ENCODE data around the gene DLG3.

Gene DLG3

DNA sequence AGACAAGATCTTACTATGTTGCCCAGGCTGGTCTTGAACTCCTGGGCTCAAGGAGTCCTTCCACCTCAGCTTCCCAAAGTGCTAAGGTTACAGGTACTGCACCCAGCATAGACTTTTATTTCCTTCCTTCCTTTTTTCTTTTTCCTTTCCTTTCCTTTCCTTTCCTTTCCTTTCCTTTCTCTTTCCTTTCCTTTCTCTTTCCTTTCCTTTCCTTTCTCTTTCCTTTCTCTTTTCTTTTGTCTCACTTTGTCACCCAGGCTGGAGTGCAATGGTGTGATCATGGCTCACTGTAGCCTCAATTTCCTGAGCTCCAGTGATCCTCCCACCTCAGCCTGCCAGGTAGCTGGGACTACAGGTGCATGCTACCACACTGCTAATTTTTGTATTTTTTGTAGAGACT, 19.4 kb downstream of the DLG3 start:
- no peak for DNase-seq (ENCODE audit: low read depth)
- H3K4me3 ChIP-seq (ENCODE audit: low read depth, low read length) = no peak overlapping the region

DNA sequence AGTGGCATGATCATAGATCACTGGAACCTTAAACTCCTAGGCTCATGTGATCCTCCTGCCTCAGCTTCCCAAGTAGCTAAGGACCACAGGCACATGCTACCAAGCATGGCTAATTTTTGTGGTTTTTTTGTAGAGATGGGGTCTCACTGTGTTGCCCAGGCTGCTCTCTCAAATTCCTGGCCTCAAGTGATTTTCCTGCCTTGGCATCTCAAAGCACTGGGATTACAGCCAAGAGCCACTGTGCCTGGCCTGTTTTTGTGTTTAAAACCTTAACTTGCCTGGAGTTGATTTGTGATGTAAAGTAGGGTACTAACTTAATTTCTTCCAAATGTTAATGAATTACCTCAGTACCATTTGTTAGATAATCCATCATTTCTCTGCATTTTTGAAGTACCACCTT, 22.3 kb downstream of the DLG3 start:
- H3K4me3 ChIP-seq (ENCODE audit: low read depth, low read length) = no peak overlapping the region
- DNase-seq (ENCODE audit: low read depth) = no peak

DNA sequence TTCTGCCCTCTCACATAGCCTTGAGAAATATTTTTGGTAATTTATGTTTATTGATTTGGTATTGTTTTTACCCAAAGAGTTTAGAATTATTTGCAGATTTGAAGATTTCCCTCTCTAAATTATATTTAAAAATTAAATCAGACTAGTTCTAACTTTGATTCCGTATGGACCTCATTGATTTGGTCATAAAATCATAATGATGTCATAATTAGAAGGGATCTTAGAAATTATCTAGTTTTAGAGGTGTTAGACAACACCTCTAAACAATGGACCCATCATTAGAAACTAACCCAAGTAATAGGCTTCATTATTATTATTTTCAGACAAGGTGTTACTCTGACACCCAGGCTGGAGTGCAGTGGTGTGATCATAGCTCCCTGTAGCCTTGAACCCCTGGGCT, 24.1 kb downstream of the DLG3 start:
- no peak overlapping the region for H3K4me3 ChIP-seq (ENCODE audit: low read depth, low read length)
- DNase-seq (ENCODE audit: low read depth) = no peak

DNA sequence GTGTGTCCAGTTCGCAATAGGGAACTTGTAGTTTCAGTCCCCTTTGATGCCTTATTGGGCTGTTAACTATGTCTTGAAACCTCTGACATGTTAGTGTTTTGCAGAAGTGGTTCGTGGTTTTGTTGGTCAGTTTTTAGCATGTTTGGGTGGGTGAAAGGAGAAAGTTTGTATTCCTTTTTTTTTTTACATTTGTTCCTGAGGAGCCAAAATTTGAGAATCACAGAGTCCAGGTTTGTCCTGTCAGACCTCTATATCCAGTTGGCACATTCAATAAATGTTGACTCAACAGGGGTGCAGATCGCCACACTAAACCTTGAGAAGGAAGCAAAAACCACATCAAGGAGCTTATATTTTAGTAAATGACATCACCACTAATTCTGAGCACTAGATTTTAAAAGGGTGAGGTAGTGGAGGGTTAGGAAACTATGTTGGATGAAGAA, 26.2 kb downstream of the DLG3 start:
- DNase-seq (ENCODE audit: low read depth) = no peak
- H3K4me3 ChIP-seq (ENCODE audit: low read depth, low read length) = no peak overlapping the region

DNA sequence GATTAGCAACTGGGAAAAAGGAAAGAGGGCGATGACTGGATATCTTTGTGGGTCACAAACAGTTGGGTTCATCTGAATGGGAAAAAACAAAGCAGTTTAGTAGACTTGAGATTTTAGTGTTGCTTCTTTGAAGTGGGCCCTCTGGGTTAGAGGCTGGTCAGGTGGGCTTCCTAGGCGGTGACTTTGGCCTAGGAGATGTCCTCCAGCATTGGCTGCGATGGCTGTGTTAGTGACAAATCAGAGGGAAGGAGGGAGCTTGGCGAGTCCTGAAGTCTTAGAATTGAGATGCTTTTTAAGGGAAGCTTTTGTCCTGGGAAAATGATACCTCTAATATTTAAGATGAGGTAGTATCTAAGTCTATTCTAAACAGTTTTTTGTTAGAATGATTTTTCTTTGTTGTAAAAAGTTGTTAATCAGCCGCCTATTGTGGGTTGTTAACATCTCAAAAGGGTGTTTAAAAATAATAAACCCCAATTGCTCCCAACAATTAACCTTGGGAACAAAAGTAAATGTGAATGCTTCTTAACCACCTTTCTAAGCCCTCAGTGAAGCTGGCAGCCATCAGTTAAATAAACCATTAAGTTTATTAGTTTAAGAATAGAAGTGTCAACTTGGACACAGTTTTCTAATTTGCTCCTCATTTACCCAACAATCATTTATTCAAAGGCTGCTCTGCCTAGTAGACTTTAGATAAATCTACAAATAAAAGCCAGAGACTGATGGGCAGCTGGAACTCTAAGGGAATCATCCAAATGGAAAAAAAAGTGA, 31.7 kb downstream of the DLG3 start:
- DNase-seq (ENCODE audit: low read depth) = no peak
- no peak overlapping the region for H3K4me3 ChIP-seq (ENCODE audit: low read depth, low read length)

DNA sequence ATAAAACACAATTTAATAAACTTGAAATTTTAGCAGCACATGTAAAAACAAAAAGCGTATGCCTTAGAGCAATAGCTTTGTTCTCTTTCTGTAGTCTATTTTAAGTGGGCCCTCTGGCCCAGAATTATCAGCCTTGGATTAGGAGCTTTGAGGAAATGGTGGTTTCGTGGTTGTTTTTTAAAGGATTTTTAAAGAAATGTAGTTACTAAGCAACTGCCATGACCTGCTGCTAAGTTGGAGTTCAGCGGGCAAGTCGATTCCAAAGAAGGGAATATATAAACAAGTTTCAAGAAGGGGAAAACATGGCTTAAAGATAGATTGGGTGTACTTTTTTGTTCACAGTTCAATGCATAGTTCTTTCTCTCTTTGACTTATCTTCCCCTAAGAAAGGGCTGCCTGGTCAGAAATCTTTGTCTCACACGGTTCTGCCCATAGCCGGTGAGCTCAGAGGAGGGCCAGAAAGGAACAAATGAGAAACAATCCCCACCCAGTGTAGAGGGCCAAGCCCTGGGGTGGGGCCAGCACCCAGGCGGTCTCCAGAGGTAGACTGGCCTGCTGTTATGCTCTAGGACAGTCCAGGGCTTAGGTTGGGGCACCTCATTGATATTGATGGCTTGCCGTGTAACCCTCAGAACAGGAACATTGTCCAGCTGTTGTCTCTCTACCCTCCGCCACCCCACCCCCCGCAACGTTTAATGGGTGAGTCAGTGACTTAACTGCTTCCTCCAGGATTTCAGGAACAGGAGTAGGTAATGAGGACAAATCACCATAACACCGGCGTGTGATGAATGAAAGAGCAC, 32.5 kb downstream of the DLG3 start:
- H3K4me3 ChIP-seq (ENCODE audit: low read depth, low read length) = no peak overlapping the region
- no peak for DNase-seq (ENCODE audit: low read depth)

DNA sequence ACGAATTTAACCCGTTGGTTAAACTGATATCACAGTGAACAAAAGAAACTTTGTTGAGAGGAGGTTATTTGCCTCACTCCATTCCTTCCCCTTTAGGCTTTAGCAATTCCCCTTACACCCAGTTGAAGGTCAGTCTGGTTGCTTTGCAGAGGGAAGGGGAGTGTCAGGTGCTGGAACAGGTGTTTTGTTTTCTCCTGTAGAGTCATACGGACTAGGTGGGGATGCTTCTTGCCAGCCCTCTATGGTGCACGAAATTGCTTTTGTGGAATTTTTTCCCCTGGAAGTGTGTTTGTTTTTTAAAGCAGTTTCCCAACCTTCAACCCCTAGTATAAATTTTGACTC, 33.1 kb downstream of the DLG3 start:
- H3K4me3 ChIP-seq (ENCODE audit: low read depth, low read length) = no peak overlapping the region
- DNase-seq (ENCODE audit: low read depth) = no peak

DNA sequence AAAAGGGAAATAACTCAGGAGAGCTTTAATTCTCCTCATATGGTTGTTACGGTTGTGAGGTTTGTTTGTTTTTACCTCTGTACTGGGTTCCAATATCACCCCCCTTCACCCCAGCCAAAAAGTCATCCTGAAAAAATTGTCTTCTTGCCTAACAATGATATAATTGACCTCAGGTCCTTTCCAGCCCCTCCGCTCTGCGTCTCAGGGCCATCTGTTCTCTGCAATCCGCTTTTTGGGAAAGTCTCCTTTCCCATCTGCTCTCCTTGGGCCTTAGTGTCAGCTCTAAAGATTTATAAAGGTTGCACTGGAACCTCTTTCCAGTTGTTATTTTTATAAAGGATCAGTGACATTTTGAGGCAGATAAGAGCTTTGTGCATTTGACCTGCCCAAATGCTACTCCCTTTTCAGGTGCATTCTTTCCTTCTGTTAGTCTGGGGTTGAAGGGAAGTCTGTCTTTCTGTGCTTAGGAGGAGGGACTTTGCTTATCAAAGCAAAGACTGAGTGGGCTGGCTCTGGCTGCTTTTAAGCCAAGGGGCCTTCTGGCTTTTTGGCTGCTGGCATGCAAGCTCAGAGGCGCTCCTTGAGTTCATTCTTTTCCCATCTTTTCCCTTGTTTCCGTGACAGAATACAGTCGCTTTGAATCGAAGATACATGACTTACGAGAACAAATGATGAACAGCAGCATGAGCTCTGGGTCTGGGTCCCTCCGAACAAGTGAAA, 34.1 kb downstream of the DLG3 start:
- no peak overlapping the region for H3K4me3 ChIP-seq (ENCODE audit: low read depth, low read length)
- DNase-seq (ENCODE audit: low read depth) = no peak

DNA sequence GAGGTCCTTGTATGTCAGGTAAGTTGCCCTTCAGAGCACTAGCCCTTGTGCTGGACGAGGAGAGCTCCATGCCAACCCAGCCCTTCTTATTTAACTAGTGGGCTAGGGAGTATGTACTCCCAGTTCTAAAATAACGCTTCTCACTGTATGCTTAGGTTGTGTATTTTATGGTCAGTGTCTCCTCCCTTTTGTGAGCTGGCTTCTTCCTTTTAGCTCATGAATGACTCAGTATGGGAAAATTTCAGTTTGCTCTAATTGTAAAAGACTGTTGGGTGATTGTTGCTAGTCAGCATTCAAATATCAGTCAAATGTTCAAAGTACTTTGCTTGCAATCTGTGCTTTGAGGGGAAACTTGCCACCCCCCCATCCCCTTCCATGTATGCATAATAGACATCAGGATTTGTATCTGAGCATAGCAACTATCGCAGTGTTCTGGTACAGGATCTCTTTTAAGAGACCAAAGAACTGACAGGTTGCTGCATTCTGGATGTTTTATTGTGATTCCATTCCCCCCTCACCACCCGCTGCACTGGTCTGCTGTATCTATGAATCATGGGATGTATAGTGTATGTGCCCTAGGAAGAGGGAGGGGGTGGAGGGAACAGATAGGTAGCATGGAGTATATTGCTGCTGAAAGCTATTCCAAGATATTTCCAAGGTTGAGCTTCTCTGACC, 34.7 kb downstream of the DLG3 start:
- H3K4me3 ChIP-seq (ENCODE audit: low read depth, low read length) = no peak overlapping the region
- peak; percentile 33 for DNase-seq (ENCODE audit: low read depth)

DNA sequence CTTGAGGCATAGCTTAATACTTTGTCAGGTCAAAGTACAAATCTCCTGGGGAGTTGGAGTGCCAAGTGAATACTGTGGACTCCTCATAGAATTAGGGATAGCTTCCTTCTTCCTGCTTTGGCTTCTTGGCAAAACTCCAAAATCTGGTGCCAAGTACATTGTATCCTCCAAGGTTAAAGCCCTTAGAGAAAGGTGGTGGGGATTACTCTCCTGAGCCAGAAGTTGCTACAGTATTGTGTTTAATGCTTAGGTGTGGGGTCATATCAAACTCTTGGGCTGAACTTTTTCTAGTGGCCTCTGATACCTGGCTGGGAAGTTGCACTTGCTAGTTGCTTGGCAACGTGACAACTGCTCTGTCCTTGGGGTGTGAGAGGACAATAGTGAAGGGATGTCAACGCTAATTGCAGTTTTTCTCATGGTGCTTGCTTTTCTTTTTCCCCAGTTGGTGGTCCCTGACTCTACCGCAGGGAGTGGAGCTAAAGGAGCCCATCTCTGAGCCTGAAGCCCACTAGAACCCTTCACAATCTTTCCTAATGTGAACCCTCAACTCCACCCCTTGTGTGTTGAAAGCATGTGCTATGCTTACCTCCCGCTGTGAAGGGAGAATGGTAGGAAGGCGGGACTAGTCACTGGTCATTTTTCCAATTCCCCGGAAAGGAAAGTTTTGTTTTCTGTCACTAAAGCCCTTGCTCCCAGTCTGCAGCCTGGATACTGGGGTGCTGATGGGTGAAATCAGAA, 35.5 kb downstream of the DLG3 start:
- no peak for DNase-seq (ENCODE audit: low read depth)
- H3K4me3 ChIP-seq (ENCODE audit: low read depth, low read length) = no peak overlapping the region

DNA sequence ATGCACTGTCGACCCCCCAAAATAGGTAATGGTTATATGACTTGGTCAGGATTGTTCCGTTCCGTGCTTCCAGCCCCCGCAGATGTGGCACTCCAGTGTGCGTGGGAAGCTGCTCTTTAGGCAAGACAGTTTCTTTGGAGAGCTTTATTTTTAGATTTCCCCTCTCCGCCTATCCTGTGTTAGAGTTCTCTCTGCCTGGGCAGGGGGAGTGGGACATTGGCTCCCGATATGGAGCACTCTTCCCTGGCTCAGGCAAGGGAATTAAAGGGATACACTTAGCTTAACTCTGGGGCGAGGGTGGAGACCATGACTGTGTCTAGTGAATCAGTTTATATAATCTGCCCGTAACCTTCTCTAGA, 36.0 kb downstream of the DLG3 start:
- DNase-seq (ENCODE audit: low read depth) = no peak
- no peak overlapping the region for H3K4me3 ChIP-seq (ENCODE audit: low read depth, low read length)

DNA sequence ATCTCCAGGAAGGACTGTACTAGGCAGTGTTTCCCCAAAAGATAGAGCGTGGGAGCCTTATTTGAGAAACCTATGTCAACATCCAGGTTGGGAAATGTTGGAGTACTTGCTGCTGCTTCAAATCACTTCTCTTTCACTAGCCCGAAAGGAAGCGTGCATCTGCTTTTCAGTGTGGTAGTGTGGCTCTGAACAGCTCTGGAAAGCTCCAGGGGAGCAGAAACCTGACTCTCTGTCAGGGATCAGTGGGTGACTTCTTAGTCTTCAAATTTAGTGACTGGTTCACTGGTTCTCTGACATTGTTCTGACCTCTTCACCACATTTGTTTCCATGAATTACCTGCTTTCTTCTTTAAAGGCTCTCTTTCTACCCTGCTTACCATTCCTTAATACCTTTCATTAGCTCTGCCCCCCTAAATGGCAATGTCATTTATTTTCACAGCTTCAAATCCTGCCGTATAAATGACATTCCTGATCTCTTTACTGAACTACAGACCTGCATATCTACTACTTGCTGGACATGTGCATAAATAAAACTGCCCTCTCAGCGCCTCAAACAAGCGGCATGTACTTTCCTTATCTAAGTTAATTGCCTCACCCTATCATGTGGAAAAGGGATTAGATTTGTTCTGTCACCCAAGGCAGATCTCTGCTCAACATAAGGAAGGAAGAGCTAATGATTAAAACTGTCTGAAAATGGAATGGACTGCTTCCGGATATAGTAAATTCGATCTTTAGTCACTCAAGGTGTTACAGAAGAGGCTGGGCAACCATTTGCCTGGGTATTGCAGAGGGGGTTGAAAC, 37.0 kb downstream of the DLG3 start:
- DNase-seq (ENCODE audit: low read depth) = no peak
- H3K4me3 ChIP-seq (ENCODE audit: low read depth, low read length) = no peak overlapping the region

DNA sequence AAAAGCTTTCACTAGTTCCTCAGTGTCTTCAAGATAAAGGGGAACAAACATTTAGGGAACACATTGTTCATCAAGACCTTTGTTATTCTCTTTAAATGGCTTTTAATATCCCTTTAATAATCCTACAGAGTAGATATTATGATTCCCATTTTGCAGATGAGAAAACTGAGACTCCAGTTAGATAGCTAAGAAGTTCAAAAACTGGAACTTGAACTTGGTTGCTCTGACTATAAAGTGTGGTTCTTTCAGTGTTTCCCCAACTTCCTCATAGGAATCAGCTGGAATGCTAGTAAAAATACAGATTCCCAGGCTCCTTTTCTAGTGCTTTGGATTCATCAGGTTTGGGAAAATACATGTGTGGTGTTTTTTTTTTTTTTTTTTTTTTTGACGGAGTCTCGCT, 37.7 kb downstream of the DLG3 start:
- no peak for DNase-seq (ENCODE audit: low read depth)
- no peak overlapping the region for H3K4me3 ChIP-seq (ENCODE audit: low read depth, low read length)

DNA sequence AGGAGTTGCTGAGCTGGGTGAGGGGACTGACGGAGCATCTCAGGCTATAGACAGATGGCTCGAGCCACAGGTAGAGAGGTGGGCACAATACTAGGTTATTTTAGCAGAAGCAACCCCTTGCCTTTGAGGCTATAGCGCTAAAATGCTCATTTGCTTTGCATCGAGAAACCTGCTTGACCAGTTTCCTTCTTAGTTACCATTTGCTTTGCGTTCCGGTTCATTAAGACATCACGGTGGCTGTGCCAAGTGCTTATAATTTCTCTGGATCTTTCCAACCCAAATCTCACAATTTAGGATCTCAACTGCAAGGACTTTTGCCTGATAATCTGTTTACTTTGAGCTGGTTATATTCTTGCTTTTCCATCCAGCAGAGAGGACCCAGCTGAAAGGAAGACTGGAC, 40.8 kb downstream of the DLG3 start:
- no peak for DNase-seq (ENCODE audit: low read depth)
- H3K4me3 ChIP-seq (ENCODE audit: low read depth, low read length) = no peak overlapping the region

DNA sequence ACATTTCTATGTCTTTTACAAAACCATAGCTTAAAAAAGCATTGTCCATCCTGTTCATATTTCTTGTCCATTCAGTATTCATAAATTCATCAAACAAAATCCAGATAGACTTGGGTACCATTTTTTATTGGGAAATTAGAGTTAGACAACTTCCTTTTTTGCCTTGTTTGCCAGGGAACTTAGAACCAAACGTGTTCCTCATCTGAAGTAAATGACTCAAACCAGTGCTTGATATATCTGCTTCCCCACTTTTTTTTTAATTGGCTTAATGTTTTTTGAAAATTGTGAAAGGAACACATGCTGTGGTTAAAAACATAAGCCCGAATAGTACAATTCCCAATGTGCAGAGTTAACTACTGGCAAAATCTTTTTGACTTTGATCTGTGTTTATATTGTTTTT, 44.2 kb downstream of the DLG3 start:
- H3K4me3 ChIP-seq (ENCODE audit: low read depth, low read length) = no peak overlapping the region
- DNase-seq (ENCODE audit: low read depth) = no peak

DNA sequence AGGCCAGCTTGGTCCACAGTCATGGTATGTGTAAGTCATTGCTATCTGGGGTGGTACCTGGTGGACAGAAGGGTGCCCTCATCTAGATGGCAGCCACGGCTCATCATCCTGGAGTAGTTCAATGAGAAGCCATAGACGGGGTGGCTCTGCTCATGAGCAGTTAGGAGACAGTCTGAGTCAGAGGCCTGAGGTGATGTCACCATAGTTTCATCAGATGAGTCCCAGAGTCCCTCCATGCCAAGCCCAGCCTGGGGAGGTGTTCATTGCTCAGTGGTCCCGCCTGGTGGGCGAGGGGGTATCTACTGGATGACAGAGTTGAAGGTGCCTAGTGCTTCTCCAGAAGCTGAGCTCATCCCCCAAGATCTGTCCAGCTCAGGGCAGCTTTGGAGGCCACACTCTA, 49.8 kb downstream of the DLG3 start:
- DNase-seq (ENCODE audit: low read depth) = no peak
- no peak overlapping the region for H3K4me3 ChIP-seq (ENCODE audit: low read depth, low read length)

DNA sequence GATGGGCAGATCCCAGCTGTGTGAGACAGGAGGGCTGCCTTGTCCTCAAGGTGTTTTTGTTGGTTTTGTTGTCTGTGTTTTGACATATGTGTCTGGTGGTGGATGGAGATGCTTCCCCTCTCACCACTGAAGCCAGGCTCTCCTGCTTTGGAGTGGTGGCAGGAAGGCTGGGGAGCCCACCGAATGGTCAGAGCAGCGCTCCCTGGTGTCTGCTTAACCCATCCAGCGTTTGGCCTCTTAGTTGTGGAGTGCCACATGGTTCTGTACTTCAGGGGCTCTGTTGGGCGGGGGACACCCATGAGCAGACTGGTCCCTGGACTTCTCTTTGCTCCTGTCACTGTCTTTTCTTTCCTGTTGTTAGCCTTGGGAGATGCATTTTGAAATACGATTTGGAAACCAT, 51.9 kb downstream of the DLG3 start:
- DNase-seq (ENCODE audit: low read depth) = no peak
- no peak overlapping the region for H3K4me3 ChIP-seq (ENCODE audit: low read depth, low read length)

DNA sequence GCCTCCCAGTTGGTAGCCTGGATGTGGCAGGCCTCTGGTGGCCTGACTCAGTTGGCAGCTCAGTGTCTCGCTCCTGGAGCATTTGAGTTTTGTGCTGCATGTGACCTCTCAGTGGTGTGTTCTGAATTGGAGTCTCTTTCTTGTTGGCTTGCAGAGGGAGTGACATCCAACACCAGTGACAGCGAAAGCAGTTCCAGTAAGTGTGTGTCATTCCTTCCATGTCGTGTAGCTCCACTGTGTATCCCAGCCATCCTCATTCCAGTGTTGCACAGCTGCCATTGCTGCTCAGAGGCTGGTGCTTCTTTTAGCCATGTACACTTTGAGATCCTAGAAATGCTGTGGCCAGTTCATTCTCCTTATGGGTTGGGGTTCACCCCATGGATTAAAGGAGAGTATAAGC, 52.4 kb downstream of the DLG3 start:
- no peak for DNase-seq (ENCODE audit: low read depth)
- H3K4me3 ChIP-seq (ENCODE audit: low read depth, low read length) = no peak overlapping the region

DNA sequence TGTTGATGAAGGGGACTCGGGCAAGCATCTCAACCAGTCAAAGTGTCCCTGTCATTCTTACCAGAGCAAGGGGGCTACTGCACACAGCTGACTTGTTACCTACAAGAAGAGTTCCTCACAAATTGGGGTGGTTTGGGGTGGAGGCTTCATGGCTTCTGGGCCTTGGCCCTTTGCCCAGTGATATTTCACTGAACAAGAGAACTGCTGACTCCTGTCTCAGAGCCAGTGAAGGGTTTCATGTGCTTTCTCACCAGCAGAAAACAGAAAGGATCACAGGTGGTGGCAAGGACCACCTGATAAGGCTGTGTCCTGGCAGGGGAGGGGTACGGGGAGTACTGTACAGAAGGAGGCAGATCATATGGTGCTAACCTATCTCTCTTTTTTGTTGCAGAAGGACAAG, 53.5 kb downstream of the DLG3 start:
- no peak for DNase-seq (ENCODE audit: low read depth)
- H3K4me3 ChIP-seq (ENCODE audit: low read depth, low read length) = no peak overlapping the region
